Upper lobe of left lung (tissue), 4 donors: Measurements from ENCODE around the gene POU2F2.

Experiments used
- CTCF ChIP-seq, 6 experiments: fragments of 450-650 bp in 4 of 6; fragments of 200-600 bp in 2 of 6; sonication (generic) in 2 of 6; IDR thresholded peaks; one replicate each; pipeline ENCODE4 v1.5.1; 2016 to 2019; ENCODE audit warnings: antibody characterized with exemption in 6 of 6
- POLR2AphosphoS5 ChIP-seq, 2 donors: sonication (generic); formaldehyde crosslinking; IDR thresholded peaks; one replicate each; pipeline ENCODE4 v1.5.1; 2017; ENCODE audit warnings: antibody characterized with exemption in 2 of 2

DNA sequence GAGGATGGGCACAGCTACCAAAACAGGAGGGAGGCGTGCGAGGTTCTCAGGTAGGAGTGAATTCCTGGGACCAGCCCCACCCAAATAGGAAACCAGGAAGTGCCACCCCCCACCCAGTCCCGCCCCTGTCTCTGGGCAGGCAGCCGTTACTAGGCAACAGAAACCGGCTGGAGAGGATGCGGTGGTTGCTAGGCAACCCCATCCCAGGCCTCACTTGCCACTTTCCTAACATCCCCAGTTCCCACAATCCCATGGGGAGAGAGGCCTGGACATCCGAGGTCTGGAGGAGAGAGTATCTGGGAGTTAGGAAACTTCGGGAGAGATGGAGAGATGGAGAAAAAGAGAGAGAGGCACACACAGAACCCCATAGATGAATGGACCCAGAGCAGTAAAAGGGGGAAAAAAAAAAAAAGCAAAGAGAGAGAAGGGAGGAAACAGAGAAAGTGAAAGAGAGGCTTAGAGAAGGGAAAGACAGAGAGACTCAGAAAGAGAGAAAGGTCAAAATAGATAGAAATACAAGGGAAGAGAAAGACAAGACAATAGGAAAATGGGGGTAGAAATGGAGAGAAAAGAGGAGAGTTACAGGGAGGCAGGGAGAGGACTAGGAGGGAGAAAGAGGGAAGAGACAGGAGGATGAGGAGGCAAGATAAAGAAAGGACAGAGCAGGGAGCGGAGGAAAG, 66.0 kb downstream of the POU2F2 start:
- no peak for TF ChIP-seq CTCF (IDR thresholded peaks at IDR 0.05)
- no peak for TF ChIP-seq POLR2AphosphoS5 (IDR thresholded peaks at IDR 0.05)
